ENCODE measurements around the gene KPNA2.

The KPNA2 gene

GRCh38 chr17:67995570-67996263 lies 39.8 kb upstream of the KPNA2 start:
- peak; percentile 52 for DNase-seq (ENCODE audit: low spot score)
- no peak for TF ChIP-seq CTCF (IDR thresholded peaks at IDR 0.05; ENCODE audit: extremely low read depth, missing control alignments)

GRCh38 chr17:67996301-67997171 lies 39.0 kb upstream of the KPNA2 start, which contains the start of gene C17orf58:
Gene C17orf58 (minus strand): TSS chr17:67996469. CDS start chr17:67996198, 271 bp downstream.
- DNase-seq (ENCODE audit: low spot score), result peak; percentile 23

GRCh38 chr17:67998466-67998865 lies 37.1 kb upstream of the KPNA2 start:
- DNase-seq (ENCODE audit: low spot score), result no peak
- TF ChIP-seq CTCF (IDR thresholded peaks at IDR 0.05; ENCODE audit: extremely low read depth, missing control alignments), result no peak

- DNase-seq (ENCODE audit: low spot score), result no peak
- TF ChIP-seq CTCF (IDR thresholded peaks at IDR 0.05; ENCODE audit: extremely low read depth, missing control alignments), result no peak
Measured at GRCh38 chr17:67999291-67999911, 36.1 kb upstream of the KPNA2 start.

GRCh38 chr17:68004201-68004600 lies 31.3 kb upstream of the KPNA2 start:
- no peak for DNase-seq (ENCODE audit: low spot score)
- TF ChIP-seq CTCF (IDR thresholded peaks at IDR 0.05; ENCODE audit: extremely low read depth, missing control alignments), result no peak

- TF ChIP-seq CTCF (IDR thresholded peaks at IDR 0.05; ENCODE audit: extremely low read depth, missing control alignments), result no peak
- DNase-seq (ENCODE audit: low spot score), result no peak
Measured at GRCh38 chr17:68006797-68007196, 28.7 kb upstream of the KPNA2 start.

GRCh38 chr17:68011199-68011665 lies 24.3 kb upstream of the KPNA2 start:
- DNase-seq (ENCODE audit: low spot score), result peak; percentile 69
- TF ChIP-seq CTCF (IDR thresholded peaks at IDR 0.05; ENCODE audit: extremely low read depth, missing control alignments), result peak; percentile 72

All from GM20000 (cell line).